KBM-7 (cell line): Measurements from ENCODE around the gene APMAP.
"Not testable (repeated sequence)": the region's sequence is repeated elsewhere in the genome, so short reads cannot be mapped to it uniquely, and the experiment has no call there.

Experiments
- DNase-seq: peaks from one replicate; pipeline ENCODE4 v3.0.0-alpha.2; 2015
- in situ Hi-C: fragments of 300-500 bp; cut with MboI; formaldehyde crosslinking; loops from 2 replicates; pipeline ENCODE4 v1.14.3; 2020; ENCODE audit warnings: low sequenced_read_pairs, low pct_unique_long_range_greater_than_20kb, mixed read lengths

The APMAP gene

GRCh38 chr20:24930724-24931688, 61.5 kb downstream of the APMAP start:
- in situ Hi-C loops: not testable (repeated sequence)
- DNase-seq: peak; percentile 14

- in situ Hi-C loops, DNase-seq: not testable (repeated sequence)
These were observed 62.5 kb downstream of the APMAP start for GRCh38 chr20:24929867-24930723.

- DNase-seq, in situ Hi-C loops: not testable (repeated sequence)
These were observed 63.3 kb downstream of the APMAP start for GRCh38 chr20:24929259-24929658.

GRCh38 chr20:24920706-24921105, 71.8 kb downstream of the APMAP start:
- DNase-seq, in situ Hi-C loops: not testable (repeated sequence)

GRCh38 chr20:24919665-24920064, 72.9 kb downstream of the APMAP start:
- DNase-seq, in situ Hi-C loops: not testable (repeated sequence)

GRCh38 chr20:24918579-24919566, 73.7 kb downstream of the APMAP start:
- DNase-seq: no peak
- in situ Hi-C loops: no loop called here

GRCh38 chr20:24917797-24918578, 74.6 kb downstream of the APMAP start:
- in situ Hi-C loops: no loop called here

GRCh38 chr20:24917056-24917455, 75.5 kb downstream of the APMAP start:
- in situ Hi-C loops: no loop called here
- DNase-seq: no peak

More at GRCh38 chr20:24917797-24918578, 74.6 kb downstream of the APMAP start:
- DNase-seq: peak; percentile 75

- no peak for DNase-seq
- in situ Hi-C loops: no loop called here
These were observed 76.1 kb downstream of the APMAP start for GRCh38 chr20:24916412-24916811.

GRCh38 chr20:24915892-24916291, 76.7 kb downstream of the APMAP start:
- in situ Hi-C loops: no loop called here
- no peak for DNase-seq

GRCh38 chr20:24915440-24915839, 77.1 kb downstream of the APMAP start:
- no peak for DNase-seq
- in situ Hi-C loops: no loop called here

- in situ Hi-C loops: no loop called here
These were observed 77.9 kb downstream of the APMAP start for GRCh38 chr20:24914388-24915241.

GRCh38 chr20:24913076-24913628, 79.4 kb downstream of the APMAP start:
- in situ Hi-C loops: no loop called here
- no peak for DNase-seq

More at GRCh38 chr20:24914388-24915241, 77.9 kb downstream of the APMAP start:
- DNase-seq: no peak
